Measurements from ENCODE around the gene THSD7A.

GRCh38 chr7:11726794-11727155 is 105.2 kb downstream of the THSD7A start:
- TF ChIP-seq, protein P1, sequence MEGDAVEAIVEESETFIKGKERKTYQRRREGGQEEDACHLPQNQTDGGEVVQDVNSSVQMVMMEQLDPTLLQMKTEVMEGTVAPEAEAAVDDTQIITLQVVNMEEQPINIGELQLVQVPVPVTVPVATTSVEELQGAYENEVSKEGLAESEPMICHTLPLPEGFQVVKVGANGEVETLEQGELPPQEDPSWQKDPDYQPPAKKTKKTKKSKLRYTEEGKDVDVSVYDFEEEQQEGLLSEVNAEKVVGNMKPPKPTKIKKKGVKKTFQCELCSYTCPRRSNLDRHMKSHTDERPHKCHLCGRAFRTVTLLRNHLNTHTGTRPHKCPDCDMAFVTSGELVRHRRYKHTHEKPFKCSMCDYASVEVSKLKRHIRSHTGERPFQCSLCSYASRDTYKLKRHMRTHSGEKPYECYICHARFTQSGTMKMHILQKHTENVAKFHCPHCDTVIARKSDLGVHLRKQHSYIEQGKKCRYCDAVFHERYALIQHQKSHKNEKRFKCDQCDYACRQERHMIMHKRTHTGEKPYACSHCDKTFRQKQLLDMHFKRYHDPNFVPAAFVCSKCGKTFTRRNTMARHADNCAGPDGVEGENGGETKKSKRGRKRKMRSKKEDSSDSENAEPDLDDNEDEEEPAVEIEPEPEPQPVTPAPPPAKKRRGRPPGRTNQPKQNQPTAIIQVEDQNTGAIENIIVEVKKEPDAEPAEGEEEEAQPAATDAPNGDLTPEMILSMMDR (IDR thresholded peaks at IDR 0.05; ENCODE audit: insufficient read depth, low read depth, low read length), result no peak
- TF ChIP-seq EZH2 (IDR thresholded peaks at IDR 0.05; ENCODE audit: insufficient read depth, low read length), result no peak
